Measurements from ENCODE around the gene AGAP1. TPM values are rescaled to one million over a fixed set of nuclear protein-coding genes. Genes with fewer than 3 reads are reported as not detected.
"Not testable (repeated sequence)": the region's sequence is repeated elsewhere in the genome, so short reads cannot be mapped to it uniquely, and the experiment has no call there.

The AGAP1 gene
- total and polyA plus RNA-seq, 8 donors = 5.0 to 27.6 (median 17.4) TPM

DNA sequence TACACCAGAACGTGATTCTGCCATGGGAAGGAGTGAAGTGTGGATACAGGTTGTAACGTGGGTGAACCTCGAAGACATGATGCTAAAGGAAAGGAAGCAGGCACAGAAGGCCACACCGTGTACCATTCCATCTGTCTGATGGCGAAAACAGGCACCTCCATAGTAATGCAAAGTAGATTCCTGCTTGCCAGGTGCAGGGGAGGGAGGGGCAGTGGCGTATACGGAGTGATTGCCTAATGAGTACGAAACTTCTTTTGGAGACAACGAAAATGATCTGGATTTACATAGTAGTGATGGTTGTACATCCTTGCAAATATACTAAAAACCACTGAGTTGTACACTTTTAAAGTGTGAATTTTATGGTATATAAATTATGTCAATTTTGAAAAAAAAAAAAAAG is 567.7 kb downstream of the AGAP1 start:
- WGBS, 2 donors = 56 to 62% methylated on average over 9 of the region's 9 CpGs
- FAIRE-seq = no peak
- H3K27me3 ChIP-seq = no peaks in the 10 kb centered on the region
- no peak for DNase-seq
- no peak for TF ChIP-seq CTCF (IDR thresholded peaks at IDR 0.05)
- H3K4me3 ChIP-seq = no peak overlapping the region
- H3K27ac ChIP-seq = no peak overlapping the region
- ATAC-seq = no peak
- H3K36me3 ChIP-seq = no peaks in the 10 kb centered on the region
- no peaks in the 10 kb centered on the region for H3K9me3 ChIP-seq
- intact Hi-C loops (cut with DNase I) = no loop called here
- no peaks in the 10 kb centered on the region for H3K4me1 ChIP-seq

- no peak for TF ChIP-seq CTCF (IDR thresholded peaks at IDR 0.05)
- FAIRE-seq (no peak), DNase-seq (no peak), ATAC-seq (no peak)
- Histone ChIP-seq H3K4me1 (no peaks in the 10 kb centered on the region), H3K9me3 (no peaks in the 10 kb centered on the region), H3K27me3 (no peaks in the 10 kb centered on the region), H3K4me3 (no peak overlapping the region), H3K27ac (no peak overlapping the region), H3K36me3 (no peaks in the 10 kb centered on the region)
- intact Hi-C loops (cut with DNase I) = no loop called here
- WGBS, 2 donors = 88 to 91% methylated on average over 12 of the region's 12 CpGs
Observed at GRCh38 chr2:236061899-236062298, 568.1 kb downstream of the AGAP1 start.

GRCh38 chr2:236062806-236063205 is 569.0 kb downstream of the AGAP1 start:
- H3K27me3 ChIP-seq; intact Hi-C loops (cut with DNase I); ATAC-seq; H3K27ac ChIP-seq; H3K36me3 ChIP-seq; DNase-seq; H3K4me1 ChIP-seq; H3K9me3 ChIP-seq; H3K4me3 ChIP-seq; FAIRE-seq: not testable (repeated sequence)
- WGBS, 2 donors = 95 to 99% methylated on average over 5 of the region's 5 CpGs

- FAIRE-seq (no peak), DNase-seq (no peak), ATAC-seq (no peak)
- no peaks in the 10 kb centered on the region for H3K4me1 ChIP-seq
- no peaks in the 10 kb centered on the region for H3K36me3 ChIP-seq
- WGBS, 2 donors = 94 to 97% methylated on average over 7 of the region's 7 CpGs
- H3K9me3 ChIP-seq = no peaks in the 10 kb centered on the region
- TF ChIP-seq CTCF (IDR thresholded peaks at IDR 0.05) = no peak
- H3K27me3 ChIP-seq = no peaks in the 10 kb centered on the region
- H3K4me3 ChIP-seq = no peak overlapping the region
- no peak overlapping the region for H3K27ac ChIP-seq
- intact Hi-C loops (cut with DNase I) = no loop called here
Observed at GRCh38 chr2:236063994-236064393, 570.2 kb downstream of the AGAP1 start.

GRCh38 chr2:236065314-236066160 is 571.7 kb downstream of the AGAP1 start:
- no peak overlapping the region for H3K4me3 ChIP-seq
- H3K9me3 ChIP-seq = no peaks in the 10 kb centered on the region
- DNase-seq (no peak), ATAC-seq (no peak), FAIRE-seq (no peak)
- no peak overlapping the region for H3K27ac ChIP-seq
- intact Hi-C loops (cut with DNase I) = no loop called here
- no peak for TF ChIP-seq CTCF (IDR thresholded peaks at IDR 0.05)
- no peaks in the 10 kb centered on the region for H3K36me3 ChIP-seq
- WGBS, 2 donors = 90 to 93% methylated on average over 15 of the region's 15 CpGs
- H3K4me1 ChIP-seq = no peaks in the 10 kb centered on the region
- no peaks in the 10 kb centered on the region for H3K27me3 ChIP-seq
